ENCODE measurements around the gene CHAC1. TPM values are rescaled to one million over a fixed set of nuclear protein-coding genes. Genes with fewer than 3 reads are reported as not detected.

Gene CHAC1
- polyA plus RNA-seq, 3 donors = 0.15 TPM; not detected in 2

- Histone ChIP-seq H3K4me2 (replicated peaks; ENCODE audit: extremely low read depth, low read length, poor library complexity, severe bottlenecking) (no peak overlapping the region), H3K27ac (ENCODE audit: low read depth in 1 of 2, low read length in 2 of 2) (no peak overlapping the region)
- intact Hi-C loops (cut with micrococcal nuclease) = no loop called here
Measured at GRCh38 chr15:40914486-40914885, 38.8 kb upstream of the CHAC1 start.

GRCh38 chr15:40915116-40915661 is 38.1 kb upstream of the CHAC1 start:
- no peak overlapping the region for H3K27ac ChIP-seq (ENCODE audit: low read depth in 1 of 2, low read length in 2 of 2)
- no peak overlapping the region for H3K4me2 ChIP-seq (replicated peaks; ENCODE audit: extremely low read depth, low read length, poor library complexity, severe bottlenecking)
- H3K4me1 ChIP-seq (ENCODE audit: control insufficient read depth in 1 of 2, insufficient read depth in 2 of 2, low read length in 2 of 2) = peaks cover 9 to 12% of the 10 kb centered on the region in 2 donors
- peaks cover 0 to 2% (median 0%) of the 10 kb centered on the region in 7 donors for H3K9me3 Mint-ChIP-seq
- no peak for DNase-seq
- H3K4me1 Mint-ChIP-seq = peaks cover 13% of the 10 kb centered on the region
- intact Hi-C loops (cut with micrococcal nuclease) = no loop called here
- H2AFZ ChIP-seq (ENCODE audit: insufficient read depth, low read depth, low read length, poor library complexity, severe bottlenecking) = no peak overlapping the region
- H3K36me3 ChIP-seq (replicated peaks in 1 of 2; ENCODE audit: control insufficient read depth in 1 of 2, insufficient read depth in 2 of 2, low read length in 2 of 2) = no peaks in the 10 kb centered on the region
- H3K9ac ChIP-seq (ENCODE audit: insufficient read depth, low read length, poor library complexity, severe bottlenecking) = no peak overlapping the region
- H3K4me3 Mint-ChIP-seq = no peak overlapping the region
- no peak overlapping the region for H3K4me3 ChIP-seq (replicated peaks in 1 of 3; ENCODE audit: low read depth in 2 of 3, low read length in 3 of 3)
- peaks cover under 1 to 7% (median 3%) of the 10 kb centered on the region in 3 donors for H3K27me3 Mint-ChIP-seq (ENCODE audit: low read depth in 3 of 3)
- no peaks in the 10 kb centered on the region for H3K9me3 ChIP-seq (replicated peaks in 1 of 2; ENCODE audit: control insufficient read depth in 1 of 2, insufficient read depth in 1 of 2, low read length in 2 of 2)
- no peaks in the 10 kb centered on the region for H3K27me3 ChIP-seq (ENCODE audit: control insufficient read depth in 2 of 2, insufficient read depth in 2 of 2, low read length in 2 of 2)
- H3K79me2 ChIP-seq (ENCODE audit: insufficient read depth, low read length) = no peaks in the 10 kb centered on the region
- no peak for TF ChIP-seq CTCF (IDR thresholded peaks at IDR 0.05)
- H4K20me1 ChIP-seq (ENCODE audit: insufficient read depth, low read length) = no peaks in the 10 kb centered on the region
- no peak overlapping the region for H3K27ac Mint-ChIP-seq
- WGBS (ENCODE audit: insufficient coverage) = 95% methylated on average over 7 of the region's 12 CpGs
- H3K36me3 Mint-ChIP-seq = no peaks in the 10 kb centered on the region

More at GRCh38 chr15:40914486-40914885, 38.8 kb upstream of the CHAC1 start:
- no peaks in the 10 kb centered on the region for H3K9me3 ChIP-seq (replicated peaks in 1 of 2; ENCODE audit: control insufficient read depth in 1 of 2, insufficient read depth in 1 of 2, low read length in 2 of 2)
- peaks cover 0 to 2% (median 0%) of the 10 kb centered on the region in 7 donors for H3K9me3 Mint-ChIP-seq
- no peaks in the 10 kb centered on the region for H3K79me2 ChIP-seq (ENCODE audit: insufficient read depth, low read length)
- H3K27me3 ChIP-seq (ENCODE audit: control insufficient read depth in 2 of 2, insufficient read depth in 2 of 2, low read length in 2 of 2) = no peaks in the 10 kb centered on the region
- H3K4me3 ChIP-seq (replicated peaks in 1 of 3; ENCODE audit: low read depth in 2 of 3, low read length in 3 of 3) = no peak overlapping the region
- no peak overlapping the region for H3K27ac Mint-ChIP-seq
- no peak overlapping the region for H2AFZ ChIP-seq (ENCODE audit: insufficient read depth, low read depth, low read length, poor library complexity, severe bottlenecking)
- H3K36me3 Mint-ChIP-seq = no peaks in the 10 kb centered on the region
- TF ChIP-seq CTCF (IDR thresholded peaks at IDR 0.05) = no peak
- H3K4me3 Mint-ChIP-seq = no peak overlapping the region
- WGBS (ENCODE audit: insufficient coverage) = 83% methylated on average over 3 of the region's 8 CpGs
- H3K27me3 Mint-ChIP-seq (ENCODE audit: low read depth in 3 of 3) = peaks cover 0 to 7% (median 5%) of the 10 kb centered on the region in 3 donors
- no peaks in the 10 kb centered on the region for H4K20me1 ChIP-seq (ENCODE audit: insufficient read depth, low read length)
- no peak for DNase-seq
- peaks cover 20% of the 10 kb centered on the region for H3K4me1 Mint-ChIP-seq
- peaks cover 16 to 19% of the 10 kb centered on the region in 2 donors for H3K4me1 ChIP-seq (ENCODE audit: control insufficient read depth in 1 of 2, insufficient read depth in 2 of 2, low read length in 2 of 2)
- no peak overlapping the region for H3K9ac ChIP-seq (ENCODE audit: insufficient read depth, low read length, poor library complexity, severe bottlenecking)
- H3K36me3 ChIP-seq (replicated peaks in 1 of 2; ENCODE audit: control insufficient read depth in 1 of 2, insufficient read depth in 2 of 2, low read length in 2 of 2) = no peaks in the 10 kb centered on the region
